ENCODE data around the gene DCX.

Gene DCX

GRCh38 chrX:111395149-111395548, 16.8 kb downstream of the DCX start:
- TF ChIP-seq CTCF (conservative IDR thresholded peaks at IDR 0.05) (no peak), ZFX (IDR thresholded peaks at IDR 0.05) (no peak)
- H3K27ac ChIP-seq = no peak overlapping the region

GRCh38 chrX:111394569-111394968, 17.4 kb downstream of the DCX start:
- H3K27ac ChIP-seq = no peak overlapping the region
- TF ChIP-seq CTCF (conservative IDR thresholded peaks at IDR 0.05) = no peak
- no peak for TF ChIP-seq ZFX (IDR thresholded peaks at IDR 0.05)

GRCh38 chrX:111387470-111388070, 24.4 kb downstream of the DCX start:
- H3K27ac ChIP-seq = no peak overlapping the region
- TF ChIP-seq ZFX (IDR thresholded peaks at IDR 0.05) (no peak), CTCF (conservative IDR thresholded peaks at IDR 0.05) (no peak)

GRCh38 chrX:111386615-111387233, 25.3 kb downstream of the DCX start:
- H3K27ac ChIP-seq = no peak overlapping the region

GRCh38 chrX:111386077-111386476, 25.9 kb downstream of the DCX start:
- H3K27ac ChIP-seq = no peak overlapping the region
- TF ChIP-seq ZFX (IDR thresholded peaks at IDR 0.05) (no peak), CTCF (conservative IDR thresholded peaks at IDR 0.05) (no peak)

More at GRCh38 chrX:111386615-111387233, 25.3 kb downstream of the DCX start:
- TF ChIP-seq ZFX (IDR thresholded peaks at IDR 0.05) = no peak
- no peak for TF ChIP-seq CTCF (conservative IDR thresholded peaks at IDR 0.05)

GRCh38 chrX:111382277-111382676, 29.7 kb downstream of the DCX start:
- no peak for TF ChIP-seq ZFX (IDR thresholded peaks at IDR 0.05)
- no peak for TF ChIP-seq CTCF (conservative IDR thresholded peaks at IDR 0.05)
- no peak overlapping the region for H3K27ac ChIP-seq

GRCh38 chrX:111376897-111377578, 35.0 kb downstream of the DCX start:
- H3K27ac ChIP-seq = no peak overlapping the region
- TF ChIP-seq ZFX (IDR thresholded peaks at IDR 0.05) (no peak), CTCF (conservative IDR thresholded peaks at IDR 0.05) (no peak)

Measured in C4-2B (cell line).